MM.1S (cell line): ENCODE data around the gene CLN6.
A peak's percentile ranks its signal among the peaks of the same experiment; 100 is the strongest.

Source experiments
- DNase-seq: peaks from one replicate; pipeline ENCODE4 v3.0.0-alpha.2; 2015
- H2AFZ ChIP-seq: fragments of 300-600 bp; sonication (generic); 2 replicates; pipeline ENCODE4 v1.6.0; 2016; ENCODE audit warnings: antibody characterized with exemption, low read length
- H3F3A ChIP-seq: fragments of 300-600 bp; sonication (generic); 2 replicates; pipeline ENCODE4 v1.6.1; 2016; ENCODE audit warnings: mild to moderate bottlenecking, antibody characterized with exemption, low read length, moderate library complexity, mixed read lengths; ENCODE audit not compliant: insufficient read depth
- H3K27ac ChIP-seq: fragments of 300-600 bp; sonication (generic); 2 replicates; pipeline ENCODE4 v1.5.1; 2016; ENCODE audit warnings: mild to moderate bottlenecking, low read length
- H3K27me3 ChIP-seq: fragments of 300-600 bp; sonication (generic); replicated peaks from 2 replicates; pipeline ENCODE4 v1.6.0; 2016; ENCODE audit warnings: low read length; ENCODE audit not compliant: insufficient read depth
- H3K36me3 ChIP-seq: fragments of 300-600 bp; sonication (generic); replicated peaks from 2 replicates; pipeline ENCODE4 v1.6.1; 2016; ENCODE audit warnings: mild to moderate bottlenecking, low read length, mixed read lengths; ENCODE audit not compliant: insufficient read depth
- H3K4me1 ChIP-seq: fragments of 300-600 bp; sonication (generic); 2 replicates; pipeline ENCODE4 v1.6.1; 2016; ENCODE audit warnings: low read length, mixed read lengths
- H3K4me2 ChIP-seq: fragments of 300-600 bp; sonication (generic); 2 replicates; pipeline ENCODE4 v1.6.0; 2016; ENCODE audit warnings: low read depth, low read length
- H3K4me3 ChIP-seq: fragments of 300-600 bp; sonication (generic); 2 replicates; pipeline ENCODE4 v1.5.1; 2016; ENCODE audit warnings: low read length, mixed read lengths
- H3K79me2 ChIP-seq: fragments of 300-600 bp; sonication (generic); 2 replicates; pipeline ENCODE4 v1.6.1; 2016; ENCODE audit warnings: mixed run types, low read length, mixed read lengths
- H3K9ac ChIP-seq: fragments of 300-600 bp; sonication (generic); 2 replicates; pipeline ENCODE4 v1.6.1; 2016; ENCODE audit warnings: low read length, mixed read lengths
- H3K9me2 ChIP-seq: fragments of 300-600 bp; sonication (generic); replicated peaks from 2 replicates; pipeline ENCODE4 v1.6.1; 2016; ENCODE audit warnings: mild to moderate bottlenecking, low read length, mixed read lengths; ENCODE audit not compliant: insufficient read depth
- H3K9me3 ChIP-seq: fragments of 300-600 bp; sonication (generic); replicated peaks from 2 replicates; pipeline ENCODE4 v1.6.1; 2016; ENCODE audit warnings: mild to moderate bottlenecking, low read length, mixed read lengths; ENCODE audit not compliant: insufficient read depth
- H4K20me1 ChIP-seq: fragments of 300-600 bp; sonication (generic); 2 replicates; pipeline ENCODE4 v1.6.1; 2016; ENCODE audit warnings: mild to moderate bottlenecking, low read length, moderate library complexity, mixed read lengths; ENCODE audit not compliant: insufficient read depth
- EZH2 ChIP-seq: fragments of 300-600 bp; sonication (generic); optimal IDR thresholded peaks from 2 replicates; pipeline ENCODE3; 2017; ENCODE audit warnings: low read depth, mild to moderate bottlenecking, antibody characterized with exemption, low read length, mixed read lengths
- EZH2phosphoT487 ChIP-seq: fragments of 300-600 bp; sonication (generic); IDR thresholded peaks from 2 replicates; pipeline ENCODE4 v1.6.1; 2018; ENCODE audit warnings: antibody characterized with exemption, low read length
- TF ChIP-seq, protein P1 (sequence below): fragments of 300-600 bp; sonication (generic); IDR thresholded peaks from 2 replicates; pipeline ENCODE4 v1.5.1; 2016; ENCODE audit warnings: antibody characterized with exemption, low read length, mixed read lengths

Gene CLN6

GRCh38 chr15:68210821-68211655 is 18.5 kb downstream of the CLN6 start:
- Histone ChIP-seq H3K9me3 (no peaks in the 10 kb centered on the region), H3K36me3 (peaks cover 25% of the 10 kb centered on the region; the same call in 1 of the 2 replicates), H2AFZ (no peak overlapping the region), H3K79me2 (peaks cover 99% of the 10 kb centered on the region), H3F3A (no peaks in the 10 kb centered on the region; the same call in 1 of the 2 replicates), H3K4me1 (peaks cover 42% of the 10 kb centered on the region), H3K27me3 (no peaks in the 10 kb centered on the region), H3K4me2 (no peak overlapping the region), H3K27ac (peak overlapping the region; percentile 51; the same call in 1 of the 2 replicates), H4K20me1 (peaks cover 21% of the 10 kb centered on the region), H3K4me3 (no peak overlapping the region), H3K9me2 (no peaks in the 10 kb centered on the region), H3K9ac (no peak overlapping the region)
- DNase-seq: no peak
- TF ChIP-seq, protein P1, sequence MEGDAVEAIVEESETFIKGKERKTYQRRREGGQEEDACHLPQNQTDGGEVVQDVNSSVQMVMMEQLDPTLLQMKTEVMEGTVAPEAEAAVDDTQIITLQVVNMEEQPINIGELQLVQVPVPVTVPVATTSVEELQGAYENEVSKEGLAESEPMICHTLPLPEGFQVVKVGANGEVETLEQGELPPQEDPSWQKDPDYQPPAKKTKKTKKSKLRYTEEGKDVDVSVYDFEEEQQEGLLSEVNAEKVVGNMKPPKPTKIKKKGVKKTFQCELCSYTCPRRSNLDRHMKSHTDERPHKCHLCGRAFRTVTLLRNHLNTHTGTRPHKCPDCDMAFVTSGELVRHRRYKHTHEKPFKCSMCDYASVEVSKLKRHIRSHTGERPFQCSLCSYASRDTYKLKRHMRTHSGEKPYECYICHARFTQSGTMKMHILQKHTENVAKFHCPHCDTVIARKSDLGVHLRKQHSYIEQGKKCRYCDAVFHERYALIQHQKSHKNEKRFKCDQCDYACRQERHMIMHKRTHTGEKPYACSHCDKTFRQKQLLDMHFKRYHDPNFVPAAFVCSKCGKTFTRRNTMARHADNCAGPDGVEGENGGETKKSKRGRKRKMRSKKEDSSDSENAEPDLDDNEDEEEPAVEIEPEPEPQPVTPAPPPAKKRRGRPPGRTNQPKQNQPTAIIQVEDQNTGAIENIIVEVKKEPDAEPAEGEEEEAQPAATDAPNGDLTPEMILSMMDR: peak; percentile 80
- no peak for TF ChIP-seq EZH2
- no peak for TF ChIP-seq EZH2phosphoT487

GRCh38 chr15:68210409-68210756 is 19.1 kb downstream of the CLN6 start:
- Histone ChIP-seq H3F3A (peaks cover 3% of the 10 kb centered on the region; the same call in 1 of the 2 replicates), H3K4me3 (no peak overlapping the region), H3K9me2 (no peaks in the 10 kb centered on the region), H3K79me2 (peaks cover 99% of the 10 kb centered on the region), H4K20me1 (peaks cover 15% of the 10 kb centered on the region), H2AFZ (no peak overlapping the region), H3K27ac (peak overlapping the region; percentile 51; the same call in 1 of the 2 replicates), H3K9ac (no peak overlapping the region; the same call in 1 of the 2 replicates), H3K36me3 (peaks cover 22% of the 10 kb centered on the region; the same call in 1 of the 2 replicates), H3K27me3 (no peaks in the 10 kb centered on the region), H3K9me3 (no peaks in the 10 kb centered on the region), H3K4me2 (no peak overlapping the region), H3K4me1 (peaks cover 46% of the 10 kb centered on the region)
- TF ChIP-seq, protein P1: no peak
- TF ChIP-seq EZH2: no peak
- DNase-seq: no peak

GRCh38 chr15:68209735-68210408 is 19.7 kb downstream of the CLN6 start:
- peaks cover 16% of the 10 kb centered on the region; the same call in 1 of the 2 replicates for H3K36me3 ChIP-seq
- H3K79me2 ChIP-seq: peaks cover 99% of the 10 kb centered on the region
- H3K27me3 ChIP-seq: no peaks in the 10 kb centered on the region
- no peaks in the 10 kb centered on the region for H3K9me2 ChIP-seq
- peak overlapping the region; percentile 51 for H3K27ac ChIP-seq
- H4K20me1 ChIP-seq: peaks cover 9% of the 10 kb centered on the region
- no peak for DNase-seq
- no peak overlapping the region for H3K4me3 ChIP-seq
- H3K4me2 ChIP-seq: no peak overlapping the region; the same call in 1 of the 2 replicates
- peaks cover 51% of the 10 kb centered on the region for H3K4me1 ChIP-seq
- H3K9ac ChIP-seq: peak overlapping the region; percentile 28; the same call in 1 of the 2 replicates
- no peak overlapping the region for H2AFZ ChIP-seq
- peaks cover 8% of the 10 kb centered on the region for H3F3A ChIP-seq
- TF ChIP-seq, protein P1: no peak
- no peak for TF ChIP-seq EZH2phosphoT487
- no peak for TF ChIP-seq EZH2
- no peaks in the 10 kb centered on the region for H3K9me3 ChIP-seq
